HG03342 (cell line): ENCODE results near the gene DOK1.

Experiments used
- ATAC-seq: cut with Tn5 transposase; IDR thresholded peaks from one replicate; pipeline ENCODE4 v1.9.1; 2021; ENCODE audit warnings: mild to moderate bottlenecking, moderate library complexity; ENCODE audit not compliant: unreplicated experiment

Gene DOK1

GRCh38 chr2:74553892-74554819 is at the start of gene DOK1, which contains the start of gene LOXL3:
DOK1 (plus strand) TSS chr2:74554720; CDS start chr2:74554755, 35 bp downstream.
LOXL3 (minus strand) TSS chr2:74553942; CDS start chr2:74552634, 1,308 bp downstream.
- ATAC-seq: peak; percentile 43

- no peak for ATAC-seq
Measured at GRCh38 chr2:74505448-74506246, 48.9 kb upstream of the DOK1 start.

- peak; percentile 88 for ATAC-seq
Measured at GRCh38 chr2:74507145-74507925, 47.2 kb upstream of the DOK1 start, which contains the start of gene PCGF1. PCGF1 (minus strand) TSS chr2:74507695; CDS start chr2:74507668, 27 bp downstream.

DNA sequence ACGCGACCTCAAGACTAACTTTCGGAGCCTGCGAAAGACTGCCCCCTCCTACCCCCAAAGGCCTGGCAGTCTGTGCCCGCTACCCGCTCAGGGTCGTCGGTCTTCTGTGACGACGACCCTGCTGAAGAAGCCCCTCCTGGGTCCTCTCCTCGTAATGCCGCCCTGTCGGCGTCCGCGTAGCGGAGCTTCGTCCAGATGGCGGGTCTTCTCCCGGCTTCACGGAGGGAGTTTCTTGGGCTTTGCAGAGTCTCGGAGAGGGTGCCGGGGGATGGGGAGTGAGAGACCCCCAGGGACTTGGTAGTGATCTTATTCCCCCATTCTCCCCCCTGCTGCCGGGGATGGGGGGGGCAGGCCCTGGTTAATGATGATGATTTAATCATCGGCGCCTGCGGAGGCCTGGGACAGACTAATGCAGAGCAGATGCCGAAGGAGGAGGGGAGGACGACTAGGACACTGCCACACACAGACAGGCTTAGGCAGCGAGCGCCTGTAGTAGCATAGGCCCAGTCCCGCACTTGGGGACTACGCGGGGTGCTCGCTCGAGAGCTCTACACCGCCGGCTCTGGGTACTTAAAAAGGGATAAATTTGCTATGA is 46.5 kb upstream of the DOK1 start:
- peak; percentile 1 for ATAC-seq

DNA sequence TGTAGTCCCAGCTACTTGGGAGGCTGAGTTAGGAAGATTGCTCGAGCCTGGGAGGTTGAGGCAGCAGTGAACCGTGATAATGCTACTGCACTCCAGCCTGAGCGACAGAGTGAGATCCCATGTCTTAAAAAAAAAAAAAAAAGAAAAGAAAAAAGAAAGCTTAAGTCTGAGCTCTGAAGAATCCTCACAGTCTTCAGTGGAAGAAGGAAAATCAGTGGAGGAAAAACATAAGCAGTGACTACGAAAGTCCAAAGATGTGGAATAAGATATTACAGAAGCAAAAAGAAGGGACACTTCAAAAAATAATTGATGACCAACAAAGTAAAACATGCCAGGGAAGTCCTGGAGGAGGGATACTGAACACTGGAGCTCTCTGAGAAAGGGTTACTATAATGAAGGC is 44.2 kb upstream of the DOK1 start:
- no peak for ATAC-seq

DNA sequence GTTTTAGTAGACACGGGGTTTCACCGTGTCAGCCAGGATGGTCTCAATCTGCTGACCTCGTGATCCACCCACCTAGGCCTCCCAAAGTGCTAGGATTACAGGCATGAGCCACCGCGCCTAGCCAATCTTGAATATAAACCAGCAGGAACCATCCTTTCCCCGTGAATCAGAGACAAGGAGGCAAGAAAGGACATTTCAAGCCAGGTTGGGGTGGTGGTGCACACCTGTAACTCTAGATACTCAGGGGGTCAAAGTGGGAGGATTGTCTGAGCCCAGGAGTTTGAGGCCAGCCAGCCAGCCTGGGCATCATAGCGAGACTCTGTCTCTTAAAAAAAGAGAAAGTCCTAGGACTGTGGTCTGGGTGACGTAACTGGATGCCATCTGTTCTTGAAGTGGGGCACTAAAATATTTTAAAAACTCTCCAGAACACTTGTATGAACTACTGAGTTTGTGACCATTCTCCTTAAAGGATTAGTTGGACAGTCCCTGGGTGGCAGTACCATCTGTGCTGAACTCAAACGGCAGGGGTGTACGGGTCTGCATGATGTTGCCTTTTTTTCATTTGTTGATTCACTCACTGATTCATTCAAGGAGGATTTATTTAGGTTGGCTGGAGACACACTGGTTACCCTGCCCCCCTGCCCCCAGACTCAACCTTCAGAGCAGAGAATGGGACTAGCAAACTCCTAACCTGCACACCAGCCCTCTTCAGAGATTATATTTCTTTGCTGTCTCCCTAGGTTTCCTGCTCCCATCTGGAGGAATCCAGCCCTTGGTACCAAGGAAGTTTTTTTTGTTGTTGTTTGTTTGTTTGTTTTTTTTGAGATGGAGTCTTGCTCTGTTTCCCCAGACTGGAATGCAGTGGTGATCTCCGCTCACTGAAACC is 43.2 kb upstream of the DOK1 start:
- ATAC-seq: no peak

DNA sequence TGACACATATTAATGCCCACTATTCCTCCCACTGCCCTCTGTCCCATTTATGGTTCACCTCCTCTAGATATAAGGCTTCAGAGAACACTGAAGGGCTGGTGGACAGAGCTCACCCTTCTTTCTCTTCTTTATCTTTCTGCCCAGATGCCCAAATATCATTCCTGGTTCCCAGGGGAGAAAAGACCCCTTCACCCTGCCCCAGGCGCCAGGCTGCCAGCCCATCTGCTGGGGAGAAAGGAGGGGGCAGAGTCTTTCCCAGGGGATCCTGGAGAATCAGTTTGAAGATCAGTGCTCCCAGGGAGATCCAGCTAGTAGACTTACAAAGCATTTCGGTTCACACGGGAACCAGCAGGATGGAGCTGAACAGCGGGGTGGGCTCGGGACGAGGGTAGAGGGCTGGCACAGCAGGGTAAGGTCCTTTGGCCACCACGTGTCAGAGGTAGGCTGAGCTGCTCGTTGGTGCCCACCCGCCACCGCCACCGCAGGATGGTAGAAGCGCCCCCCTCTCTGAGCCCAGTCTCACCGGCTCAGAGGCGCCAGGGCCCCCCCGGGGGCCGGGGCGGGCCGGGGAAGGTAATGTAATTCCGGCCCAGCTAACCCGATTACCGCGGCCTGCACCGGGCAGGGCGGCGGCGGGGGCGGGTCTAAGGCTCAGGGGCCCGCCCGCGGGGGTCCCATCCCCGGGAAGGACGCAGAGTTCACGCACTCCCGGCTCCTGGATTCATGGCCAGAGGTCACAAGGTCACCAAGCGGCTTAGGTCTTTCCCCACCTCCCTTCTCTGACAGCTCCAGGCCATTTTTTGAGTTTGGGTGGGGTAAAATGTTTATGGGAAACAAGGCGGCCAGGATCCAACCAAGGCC is 41.5 kb upstream of the DOK1 start:
- ATAC-seq: no peak

GRCh38 chr2:74513605-74514367 is 40.7 kb upstream of the DOK1 start:
- no peak for ATAC-seq

GRCh38 chr2:74514368-74515270 is 39.9 kb upstream of the DOK1 start, which contains the start of gene TLX2:
TLX2 (plus strand) TSS chr2:74514450; CDS start chr2:74514807, 357 bp downstream.
- ATAC-seq: no peak

DNA sequence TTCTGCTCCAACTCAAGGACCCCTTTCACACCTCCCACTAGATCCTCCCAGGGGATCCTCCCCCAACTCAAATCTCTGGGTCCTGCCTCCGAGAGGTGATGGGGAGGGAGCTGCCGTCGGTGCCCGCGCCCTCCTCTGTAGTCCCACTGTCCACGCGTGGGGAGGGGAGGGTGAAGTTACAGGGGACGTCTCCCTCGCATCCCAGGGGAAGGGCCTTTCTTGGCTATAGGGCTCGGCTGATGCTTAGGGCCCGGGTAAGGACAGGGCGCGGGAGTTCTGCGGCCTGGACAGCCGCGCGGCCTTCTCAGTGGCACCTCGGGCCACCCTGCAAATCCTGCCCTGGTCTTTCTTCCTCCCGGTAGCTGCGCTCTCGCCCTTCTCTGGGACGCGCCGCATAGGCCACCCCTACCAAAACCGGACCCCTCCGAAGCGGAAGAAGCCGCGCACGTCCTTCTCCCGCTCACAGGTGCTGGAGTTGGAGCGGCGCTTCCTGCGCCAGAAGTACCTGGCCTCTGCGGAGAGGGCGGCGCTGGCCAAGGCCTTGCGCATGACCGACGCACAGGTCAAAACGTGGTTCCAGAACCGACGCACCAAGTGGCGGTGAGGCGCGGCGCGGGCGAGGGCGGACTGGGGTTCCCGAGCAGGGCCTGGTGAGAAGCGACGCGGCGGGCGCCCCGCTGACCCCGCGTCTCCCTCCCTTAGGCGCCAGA is 39.1 kb upstream of the DOK1 start:
- no peak for ATAC-seq

GRCh38 chr2:74515981-74516633 is 38.4 kb upstream of the DOK1 start:
- peak; percentile 83 for ATAC-seq

GRCh38 chr2:74516650-74517049 is 37.9 kb upstream of the DOK1 start:
- ATAC-seq: no peak

- no peak for ATAC-seq
Measured at GRCh38 chr2:74522516-74522915, 32.0 kb upstream of the DOK1 start.

- no peak for ATAC-seq
Measured at GRCh38 chr2:74524005-74524404, 30.5 kb upstream of the DOK1 start.

DNA sequence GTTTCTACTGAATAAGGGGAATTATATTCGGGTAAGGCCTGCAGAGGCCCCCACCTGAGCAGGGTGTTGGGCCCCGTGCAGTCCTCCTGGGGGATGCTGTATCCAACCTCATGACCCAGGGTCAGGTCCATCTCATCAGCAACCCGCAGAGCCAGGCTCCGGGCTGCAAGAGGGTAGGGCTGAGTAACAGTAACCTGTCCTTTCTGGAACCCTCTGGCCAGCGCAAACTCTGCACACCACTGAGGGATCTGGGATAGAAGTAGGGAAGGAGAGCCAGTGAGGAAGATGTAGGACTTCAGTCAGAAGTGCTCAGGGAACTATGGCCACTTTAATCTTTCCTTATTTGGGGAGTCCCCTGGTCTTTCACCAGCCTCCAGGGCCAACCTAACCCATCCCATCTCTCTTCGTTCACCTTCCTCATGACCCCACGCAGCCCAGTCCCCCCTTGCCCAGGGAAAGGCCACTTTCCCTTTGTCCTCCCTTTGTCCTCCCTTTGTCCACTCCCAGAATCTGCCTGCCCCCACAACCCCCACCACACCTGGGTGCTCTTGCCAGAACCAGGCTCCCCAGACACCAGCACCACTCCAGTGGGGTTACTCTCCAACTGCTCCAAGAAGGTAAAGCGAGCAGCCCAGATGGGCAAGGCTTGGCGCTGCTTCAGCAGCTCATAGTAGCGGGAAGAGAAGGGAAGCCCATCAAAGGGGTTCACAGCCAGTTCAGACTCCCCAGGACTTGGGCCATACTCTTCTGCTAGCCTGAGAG is 29.4 kb upstream of the DOK1 start:
- no peak for ATAC-seq
